OCI-LY7 (cell line): ENCODE results near the gene FUZ. TPM values are rescaled to one million over a fixed set of nuclear protein-coding genes. Genes with fewer than 3 reads are reported as not detected.

Experiments used
- BruUV-seq: library from RNA; stranded (reverse); fragments of 400-500 nt; replicated peaks from 2 replicates; lab custom pipeline; 2021; lab: Mats Ljungman, UMichigan
- CTCF ChIA-PET: fragments of 300-600 bp; sonication (Branson Sonifier 250); formaldehyde crosslinking; loops from one replicate; lab custom pipeline; 2022; ENCODE audit warnings: antibody characterized with exemption; ENCODE audit not compliant: unreplicated experiment; lab: Charles Lee
- POLR2A ChIA-PET: fragments of 300-600 bp; sonication (Branson Sonifier 250); formaldehyde crosslinking; loops from one replicate; lab custom pipeline; 2022; ENCODE audit warnings: antibody characterized with exemption; lab: Charles Lee
- DNase-seq: peaks from one replicate; pipeline ENCODE4 v3.0.0-alpha.2; 2015; ENCODE audit warnings: low spot score
- H2AFZ ChIP-seq: fragments of 200-600 bp; sonication (generic), shearing (Covaris generic); 2 replicates; pipeline ENCODE4 v1.6.1; 2014; ENCODE audit warnings: mild to moderate bottlenecking, antibody characterized with exemption, low read length, moderate library complexity
- H3K27ac ChIP-seq: fragments of 200-600 bp; sonication (generic); 2 replicates; pipeline ENCODE4 v1.5.1; 2014; ENCODE audit warnings: mixed run types, low read depth, mild to moderate bottlenecking, moderate library complexity, low read length, inconsistent platforms; ENCODE audit not compliant: poor library complexity, severe bottlenecking
- H3K36me3 ChIP-seq: fragments of 200-600 bp; sonication (generic); 2 replicates; pipeline ENCODE4 v1.6.1; 2014; ENCODE audit warnings: mild to moderate bottlenecking, antibody characterized with exemption, low read length, moderate library complexity, mixed read lengths; ENCODE audit not compliant: insufficient read depth
- H3K4me1 ChIP-seq: fragments of 200-600 bp; sonication (generic); 2 replicates; pipeline ENCODE4 v1.5.1; 2014; ENCODE audit warnings: mild to moderate bottlenecking, low read length; ENCODE audit not compliant: insufficient read depth, poor library complexity, severe bottlenecking
- H3K4me2 ChIP-seq: fragments of 200-600 bp; sonication (generic); 2 replicates; pipeline ENCODE4 v1.6.1; 2014; ENCODE audit warnings: mild to moderate bottlenecking, low read length
- H3K4me3 ChIP-seq: fragments of 200-600 bp; sonication (generic); 2 replicates; pipeline ENCODE4 v1.5.1; 2014; ENCODE audit warnings: mild to moderate bottlenecking, low read depth, low read length; ENCODE audit not compliant: poor library complexity, severe bottlenecking
- H3K79me2 ChIP-seq: fragments of 200-600 bp; sonication (generic); 2 replicates; pipeline ENCODE4 v1.6.1; 2016; ENCODE audit warnings: low read depth, mild to moderate bottlenecking, low read length, moderate library complexity, mixed read lengths; ENCODE audit not compliant: insufficient read depth
- H3K9me2 ChIP-seq: fragments of 200-600 bp; sonication (generic); 2 replicates; pipeline ENCODE4 v1.6.1; 2016; ENCODE audit warnings: mild to moderate bottlenecking, low read length, mixed read lengths; ENCODE audit not compliant: insufficient read depth
- H3K9me3 ChIP-seq: fragments of 200-600 bp; sonication (generic); 2 replicates; pipeline ENCODE4 v1.6.1; 2014; ENCODE audit warnings: mild to moderate bottlenecking, mixed run types, low read length, mixed read lengths
- H4K20me1 ChIP-seq: fragments of 200-600 bp; sonication (generic); 2 replicates; pipeline ENCODE4 v1.6.1; 2014; ENCODE audit warnings: mild to moderate bottlenecking, antibody characterized with exemption, low read length, moderate library complexity, mixed read lengths; ENCODE audit not compliant: insufficient read depth
- EZH2phosphoT487 ChIP-seq: fragments of 200-600 bp; sonication (generic); IDR thresholded peaks from 2 replicates; pipeline ENCODE4 v1.6.1; 2018; ENCODE audit warnings: low read depth, borderline replicate concordance, mild to moderate bottlenecking, mixed run types, antibody characterized with exemption, low read length, moderate library complexity, mixed read lengths
- intact Hi-C: fragments of 100-400 bp; cut with micrococcal nuclease; formaldehyde crosslinking; loops from one replicate; pipeline ENCODE4 v1.10.0; 2022; ENCODE audit not compliant: unreplicated experiment
- total RNA-seq, 2 experiments: library from RNA; depleted of rRNA in 1 of 2; stranded (reverse); fragments of >200 nt in 1 of 2; shearing (Covaris generic) in 1 of 2; gene quantifications; 2 replicates each; pipeline ENCODE4 v1.2.3, GENCODE V29; 2014 to 2022
- TF ChIP-seq, protein P1 (sequence below): fragments of 200-600 bp; sonication (generic); conservative IDR thresholded peaks from 2 replicates; pipeline ENCODE4 v1.5.1; 2014; ENCODE audit warnings: mild to moderate bottlenecking, antibody characterized with exemption, low read length, moderate library complexity, mixed read lengths

Gene FUZ
- total RNA-seq, 2 experiments from 2014 or later, result 28.1 to 33.6 TPM

GRCh38 chr19:49792829-49793560 lies 20.1 kb downstream of the FUZ start:
- no peak overlapping the region for H3K27ac ChIP-seq
- no peaks in the 10 kb centered on the region for H3K9me2 ChIP-seq
- H3K79me2 ChIP-seq, result no peaks in the 10 kb centered on the region
- POLR2A ChIA-PET, result no interaction called here
- no peaks in the 10 kb centered on the region for H3K9me3 ChIP-seq
- H4K20me1 ChIP-seq, result no peaks in the 10 kb centered on the region
- H3K36me3 ChIP-seq, result peaks cover 76% of the 10 kb centered on the region
- TF ChIP-seq EZH2phosphoT487, result no peak
- intact Hi-C loops, result no loop called here
- no peaks in the 10 kb centered on the region for H3K4me1 ChIP-seq
- no peak overlapping the region for H3K4me3 ChIP-seq
- H3K4me2 ChIP-seq, result no peak overlapping the region
- no peak for DNase-seq
- CTCF ChIA-PET, result no interaction called here
- BruUV-seq, result no TSS peak
- H2AFZ ChIP-seq, result no peak overlapping the region

GRCh38 chr19:49791776-49792445 lies 21.2 kb downstream of the FUZ start:
- Histone ChIP-seq H3K9me2 (no peaks in the 10 kb centered on the region), H3K9me3 (no peaks in the 10 kb centered on the region), H3K4me2 (no peak overlapping the region), H4K20me1 (no peaks in the 10 kb centered on the region), H3K36me3 (peaks cover 76% of the 10 kb centered on the region), H2AFZ (no peak overlapping the region), H3K27ac (no peak overlapping the region), H3K4me3 (no peak overlapping the region), H3K79me2 (no peaks in the 10 kb centered on the region), H3K4me1 (no peaks in the 10 kb centered on the region)
- TF ChIP-seq EZH2phosphoT487, result no peak
- TF ChIP-seq, protein P1, sequence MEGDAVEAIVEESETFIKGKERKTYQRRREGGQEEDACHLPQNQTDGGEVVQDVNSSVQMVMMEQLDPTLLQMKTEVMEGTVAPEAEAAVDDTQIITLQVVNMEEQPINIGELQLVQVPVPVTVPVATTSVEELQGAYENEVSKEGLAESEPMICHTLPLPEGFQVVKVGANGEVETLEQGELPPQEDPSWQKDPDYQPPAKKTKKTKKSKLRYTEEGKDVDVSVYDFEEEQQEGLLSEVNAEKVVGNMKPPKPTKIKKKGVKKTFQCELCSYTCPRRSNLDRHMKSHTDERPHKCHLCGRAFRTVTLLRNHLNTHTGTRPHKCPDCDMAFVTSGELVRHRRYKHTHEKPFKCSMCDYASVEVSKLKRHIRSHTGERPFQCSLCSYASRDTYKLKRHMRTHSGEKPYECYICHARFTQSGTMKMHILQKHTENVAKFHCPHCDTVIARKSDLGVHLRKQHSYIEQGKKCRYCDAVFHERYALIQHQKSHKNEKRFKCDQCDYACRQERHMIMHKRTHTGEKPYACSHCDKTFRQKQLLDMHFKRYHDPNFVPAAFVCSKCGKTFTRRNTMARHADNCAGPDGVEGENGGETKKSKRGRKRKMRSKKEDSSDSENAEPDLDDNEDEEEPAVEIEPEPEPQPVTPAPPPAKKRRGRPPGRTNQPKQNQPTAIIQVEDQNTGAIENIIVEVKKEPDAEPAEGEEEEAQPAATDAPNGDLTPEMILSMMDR, result no peak
- no peak for DNase-seq
- intact Hi-C loops, result no loop called here
- BruUV-seq, result no TSS peak
- POLR2A ChIA-PET, result no interaction called here
- CTCF ChIA-PET, result no interaction called here

GRCh38 chr19:49790866-49791265 lies 22.2 kb downstream of the FUZ start:
- TF ChIP-seq EZH2phosphoT487, result no peak
- TF ChIP-seq, protein P1, result no peak
- Histone ChIP-seq H3K4me2 (no peak overlapping the region), H3K79me2 (no peaks in the 10 kb centered on the region), H4K20me1 (no peaks in the 10 kb centered on the region), H3K9me2 (no peaks in the 10 kb centered on the region), H3K36me3 (peaks cover 76% of the 10 kb centered on the region), H3K27ac (no peak overlapping the region), H3K4me3 (no peak overlapping the region), H3K9me3 (no peaks in the 10 kb centered on the region), H3K4me1 (no peaks in the 10 kb centered on the region), H2AFZ (no peak overlapping the region)
- intact Hi-C loops, result no loop called here
- DNase-seq, result no peak
- POLR2A ChIA-PET, result no interaction called here
- CTCF ChIA-PET, result no interaction called here
- BruUV-seq, result no TSS peak
